GM10266 (cell line): Measurements from ENCODE around the gene NDOR1.

Source experiments
- DNase-seq: peaks from one replicate; pipeline ENCODE4 v3.0.0; 2012; ENCODE audit errors: extremely low spot score
- CTCF ChIP-seq: IDR thresholded peaks from 2 replicates; pipeline ENCODE4 v1.5.1; 2012; ENCODE audit warnings: mild to moderate bottlenecking, low read depth; ENCODE audit not compliant: control insufficient read depth, insufficient read depth; ENCODE audit errors: missing control alignments

The NDOR1 gene

GRCh38 chr9:137164370-137165249, 40.9 kb upstream of the NDOR1 start:
- TF ChIP-seq CTCF, result no peak
- DNase-seq, result no peak

- TF ChIP-seq CTCF, result no peak
Observed at GRCh38 chr9:137165250-137165836, 40.2 kb upstream of the NDOR1 start.

GRCh38 chr9:137166380-137167229, 38.9 kb upstream of the NDOR1 start:
- no peak for DNase-seq
- no peak for TF ChIP-seq CTCF

More at GRCh38 chr9:137165250-137165836, 40.2 kb upstream of the NDOR1 start:
- DNase-seq, result no peak

GRCh38 chr9:137167277-137167746, 38.2 kb upstream of the NDOR1 start:
- DNase-seq, result no peak
- TF ChIP-seq CTCF, result no peak

- TF ChIP-seq CTCF, result no peak
- DNase-seq, result peak; percentile 75
Observed at GRCh38 chr9:137167747-137168572, 37.5 kb upstream of the NDOR1 start.

GRCh38 chr9:137168573-137168903, 37.0 kb upstream of the NDOR1 start:
- no peak for TF ChIP-seq CTCF
- DNase-seq, result no peak
